Ishikawa (cell line): ENCODE measurements around the gene CDH13.

Experiments used
- CEBPB ChIP-seq: IDR thresholded peaks from 2 replicates; pipeline ENCODE4 v1.6.1; 2012
- EGR1 ChIP-seq: IDR thresholded peaks from 2 replicates; pipeline ENCODE4 v1.6.1; 2012
- RAD21 ChIP-seq: IDR thresholded peaks from 2 replicates; pipeline ENCODE4 v1.6.1; 2012; ENCODE audit warnings: low read depth
- TAF1 ChIP-seq: IDR thresholded peaks from 2 replicates; pipeline ENCODE4 v1.6.1; 2012; ENCODE audit warnings: low read depth, mild to moderate bottlenecking
- TF ChIP-seq, protein P1 (sequence below): IDR thresholded peaks from 2 replicates; pipeline ENCODE4 v1.6.1; 2012

DNA sequence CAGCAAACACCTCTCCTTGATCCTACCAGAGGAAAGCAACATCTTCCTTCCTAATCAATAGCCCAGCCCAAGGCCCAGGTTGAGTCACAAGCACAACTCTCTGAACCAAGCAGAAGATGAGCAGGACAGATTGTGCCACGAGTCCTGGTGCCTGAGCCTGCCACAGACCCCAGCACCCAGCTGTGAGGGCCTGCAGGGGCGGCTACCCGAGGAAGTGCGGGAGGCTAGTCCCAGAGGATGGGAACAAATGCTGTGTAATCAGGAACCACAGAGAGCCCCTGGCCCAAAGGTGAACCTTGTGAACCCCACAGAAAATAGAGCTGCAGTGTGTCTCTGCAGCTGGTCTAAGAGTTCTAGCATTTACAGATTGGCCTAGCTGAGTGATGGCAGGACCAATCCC, 1054.2 kb downstream of the CDH13 start:
- no peak for TF ChIP-seq EGR1
- no peak for TF ChIP-seq CEBPB
- TF ChIP-seq TAF1 = no peak
- TF ChIP-seq, protein P1, sequence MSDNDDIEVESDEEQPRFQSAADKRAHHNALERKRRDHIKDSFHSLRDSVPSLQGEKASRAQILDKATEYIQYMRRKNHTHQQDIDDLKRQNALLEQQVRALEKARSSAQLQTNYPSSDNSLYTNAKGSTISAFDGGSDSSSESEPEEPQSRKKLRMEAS = no peak
- no peak for TF ChIP-seq RAD21
